SK-N-SH (cell line): ENCODE measurements around the gene RGS11.

Experiments
- CTCF ChIP-seq: fragments of 200-600 bp; sonication (generic); IDR thresholded peaks from 2 replicates; pipeline ENCODE4 v1.6.1; 2017; ENCODE audit warnings: antibody characterized with exemption, mild to moderate bottlenecking, moderate library complexity
- ELF1 ChIP-seq: IDR thresholded peaks from 2 replicates; pipeline ENCODE4 v1.4.0; 2012
- EP300 ChIP-seq, 2 experiments: IDR thresholded peaks; 2 replicates each; pipeline versions ENCODE4 v1.4.0 to v1.6.1; 2012; ENCODE audit warnings: borderline replicate concordance in 1 of 2, low read depth in 1 of 2, low read length in 1 of 2
- EZH2phosphoT487 ChIP-seq: fragments of 200-600 bp; sonication (generic); IDR thresholded peaks from 2 replicates; pipeline ENCODE4 v1.6.1; 2017; ENCODE audit warnings: low read depth, mixed run types, mild to moderate bottlenecking, antibody characterized with exemption, moderate library complexity, borderline replicate concordance
- FOSL2 ChIP-seq: IDR thresholded peaks from 2 replicates; pipeline ENCODE4 v1.4.0; 2012; ENCODE audit warnings: low read depth, mild to moderate bottlenecking, moderate library complexity, borderline replicate concordance
- FOXM1 ChIP-seq: IDR thresholded peaks from 2 replicates; pipeline ENCODE4 v1.4.0; 2012; ENCODE audit warnings: low read depth, mild to moderate bottlenecking
- JUND ChIP-seq: IDR thresholded peaks from 2 replicates; pipeline ENCODE4 v1.4.0; 2012
- NFIC ChIP-seq: IDR thresholded peaks from 2 replicates; pipeline ENCODE4 v1.4.0; 2012; ENCODE audit warnings: borderline replicate concordance
- POLR2AphosphoS5 ChIP-seq: IDR thresholded peaks from 2 replicates; pipeline ENCODE4 v1.6.1; 2012; ENCODE audit warnings: low read depth, low read length
- RCOR1 ChIP-seq: fragments of 150-350 bp; IDR thresholded peaks from 2 replicates; pipeline ENCODE4 v1.6.1; 2017; ENCODE audit warnings: antibody characterized with exemption, low read length
- REST ChIP-seq: IDR thresholded peaks from 2 replicates; pipeline ENCODE4 v1.6.1; 2012; ENCODE audit warnings: mild to moderate bottlenecking, low read depth, low read length, moderate library complexity
- SMC3 ChIP-seq: IDR thresholded peaks from 2 replicates; pipeline ENCODE4 v1.6.1; 2012; ENCODE audit warnings: low read depth, low read length, improper control_type of control experiment
- YY1 ChIP-seq: IDR thresholded peaks from 2 replicates; pipeline ENCODE4 v1.4.0; 2012; ENCODE audit warnings: low read depth, mild to moderate bottlenecking

- TF ChIP-seq EP300 (IDR thresholded peaks at IDR 0.05; ENCODE audit: borderline replicate concordance in 1 of 2, low read depth in 1 of 2, low read length in 1 of 2) (no peak), CTCF (no peak), REST (no peak), POLR2AphosphoS5 (no peak), SMC3 (no peak), FOSL2 (no peak), JUND (no peak), FOXM1 (no peak), NFIC (no peak), ELF1 (no peak), EZH2phosphoT487 (no peak), YY1 (no peak), RCOR1 (no peak)
Measured at GRCh38 chr16:322476-323143, 46.9 kb upstream of the RGS11 start.
